Suprapubic skin (tissue), 4 donors: ENCODE results near the gene PDZRN3. TPM values are rescaled to one million over a fixed set of nuclear protein-coding genes. Genes with fewer than 3 reads are reported as not detected.

ENCODE experiments used
- DNase-seq, 2 donors: peaks; one replicate each; pipeline ENCODE4 v3.0.0-alpha.2; 2019; ENCODE audit warnings: low spot score in 2 of 2
- H3K27ac ChIP-seq: fragments of 200-600 bp; sonication (generic); one replicate; pipeline ENCODE4 v1.5.1; 2019
- H3K27me3 ChIP-seq: fragments of 200-600 bp; sonication (generic); one replicate; pipeline ENCODE4 v1.5.1; 2019
- H3K36me3 ChIP-seq: fragments of 200-600 bp; sonication (generic); one replicate; pipeline ENCODE4 v1.5.1; 2019
- H3K4me1 ChIP-seq: fragments of 200-600 bp; sonication (generic); one replicate; pipeline ENCODE4 v1.5.1; 2019
- H3K4me3 ChIP-seq: fragments of 200-600 bp; sonication (generic); one replicate; pipeline ENCODE4 v1.5.1; 2019; ENCODE audit warnings: mild to moderate bottlenecking
- H3K9me3 ChIP-seq: fragments of 200-600 bp; sonication (generic); one replicate; pipeline ENCODE4 v1.5.1; 2019
- CTCF ChIP-seq, 2 donors: fragments of 200-600 bp in 1 of 2; fragments of 450-650 bp in 1 of 2; sonication (generic) in 1 of 2; IDR thresholded peaks; one replicate each; pipeline ENCODE4 v1.5.1; 2016 to 2019; ENCODE audit warnings: antibody characterized with exemption in 2 of 2, mild to moderate bottlenecking in 1 of 2, moderate library complexity in 1 of 2
- EP300 ChIP-seq: sonication (generic); formaldehyde crosslinking; IDR thresholded peaks from one replicate; pipeline ENCODE4 v1.6.1; 2017; ENCODE audit warnings: antibody characterized with exemption
- POLR2A ChIP-seq, 2 donors: fragments of 450-650 bp; IDR thresholded peaks; one replicate each; pipeline ENCODE4 v1.6.1; 2017; ENCODE audit warnings: antibody characterized with exemption in 2 of 2, mild to moderate bottlenecking in 2 of 2, moderate library complexity in 2 of 2
- POLR2AphosphoS5 ChIP-seq, 3 donors: sonication (generic); formaldehyde crosslinking; IDR thresholded peaks; one replicate each; pipeline ENCODE4 v1.6.1; 2017; ENCODE audit warnings: antibody characterized with exemption in 3 of 3
- WGBS: methylation state at CpG from one replicate; pipeline ENCODE4 v1.1.5; 2018; 5-methylcytosine and 5-hydroxymethylcytosine counted together
- total RNA-seq, 4 donors: library from RNA; depleted of rRNA; stranded (reverse); fragments of >200 nt; gene quantifications; one replicate each; pipeline ENCODE4 v1.1.0, GENCODE V29; 2016

PDZRN3 gene
- total RNA-seq, 4 donors from 2014 or later = 9.2 to 33.3 (median 13.7) TPM

GRCh38 chr3:73484656-73485248, 140.0 kb downstream of the PDZRN3 start:
- Histone ChIP-seq H3K27me3 (no peaks in the 10 kb centered on the region), H3K4me1 (no peaks in the 10 kb centered on the region), H3K27ac (no peak overlapping the region), H3K36me3 (no peaks in the 10 kb centered on the region), H3K4me3 (no peak overlapping the region), H3K9me3 (no peaks in the 10 kb centered on the region)
- 76% methylated on average over 7 of the region's 7 CpGs for WGBS
- no peak for DNase-seq
- TF ChIP-seq POLR2AphosphoS5 (IDR thresholded peaks at IDR 0.05) (no peak), EP300 (no peak), CTCF (IDR thresholded peaks at IDR 0.05) (no peak), POLR2A (IDR thresholded peaks at IDR 0.05) (no peak)

- DNase-seq = no peak
- Histone ChIP-seq H3K4me1 (no peaks in the 10 kb centered on the region), H3K9me3 (no peaks in the 10 kb centered on the region), H3K27ac (no peak overlapping the region), H3K36me3 (no peaks in the 10 kb centered on the region), H3K4me3 (no peak overlapping the region), H3K27me3 (no peaks in the 10 kb centered on the region)
- no peak for TF ChIP-seq CTCF (IDR thresholded peaks at IDR 0.05)
- no peak for TF ChIP-seq POLR2AphosphoS5 (IDR thresholded peaks at IDR 0.05)
- TF ChIP-seq EP300 = no peak
- TF ChIP-seq POLR2A (IDR thresholded peaks at IDR 0.05) = no peak
- WGBS = 84% methylated on average over 3 of the region's 3 CpGs
Measured at GRCh38 chr3:73481888-73482287, 142.9 kb downstream of the PDZRN3 start.

- Histone ChIP-seq H3K4me3 (no peak overlapping the region), H3K27ac (no peak overlapping the region), H3K9me3 (no peaks in the 10 kb centered on the region), H3K36me3 (no peaks in the 10 kb centered on the region), H3K27me3 (no peaks in the 10 kb centered on the region), H3K4me1 (no peaks in the 10 kb centered on the region)
- WGBS = 65% methylated on average over 3 of the region's 3 CpGs
- DNase-seq = no peak
- TF ChIP-seq POLR2A (IDR thresholded peaks at IDR 0.05) (no peak), CTCF (IDR thresholded peaks at IDR 0.05) (no peak), EP300 (no peak), POLR2AphosphoS5 (IDR thresholded peaks at IDR 0.05) (no peak)
Measured at GRCh38 chr3:73480187-73480672, 144.5 kb downstream of the PDZRN3 start.

GRCh38 chr3:73479325-73479724, 145.4 kb downstream of the PDZRN3 start:
- Histone ChIP-seq H3K9me3 (no peaks in the 10 kb centered on the region), H3K4me3 (no peak overlapping the region), H3K4me1 (no peaks in the 10 kb centered on the region), H3K27me3 (no peaks in the 10 kb centered on the region), H3K36me3 (no peaks in the 10 kb centered on the region), H3K27ac (no peak overlapping the region)
- TF ChIP-seq CTCF (IDR thresholded peaks at IDR 0.05) = no peak
- no peak for TF ChIP-seq POLR2A (IDR thresholded peaks at IDR 0.05)
- TF ChIP-seq POLR2AphosphoS5 (IDR thresholded peaks at IDR 0.05) = no peak
- no peak for TF ChIP-seq EP300
- 92% methylated on average over 5 of the region's 5 CpGs for WGBS
- no peak for DNase-seq

- WGBS = 88% methylated on average over 1 of the region's 1 CpG
- no peaks in the 10 kb centered on the region for H3K27me3 ChIP-seq
- no peak for DNase-seq
Measured at GRCh38 chr3:73478858-73479257, 145.9 kb downstream of the PDZRN3 start.

More at GRCh38 chr3:73478858-73479257, 145.9 kb downstream of the PDZRN3 start:
- TF ChIP-seq POLR2A (IDR thresholded peaks at IDR 0.05) (no peak), EP300 (no peak), CTCF (IDR thresholded peaks at IDR 0.05) (no peak), POLR2AphosphoS5 (IDR thresholded peaks at IDR 0.05) (no peak)
- no peaks in the 10 kb centered on the region for H3K4me1 ChIP-seq
- no peak overlapping the region for H3K27ac ChIP-seq
- H3K36me3 ChIP-seq = no peaks in the 10 kb centered on the region
- H3K9me3 ChIP-seq = no peaks in the 10 kb centered on the region
- no peak overlapping the region for H3K4me3 ChIP-seq
